ENCODE results near the gene SPATA16. TPM values are rescaled to one million over a fixed set of nuclear protein-coding genes. Genes with fewer than 3 reads are reported as not detected.

The SPATA16 gene
- total and polyA plus RNA-seq, 8 donors = not detected

DNA sequence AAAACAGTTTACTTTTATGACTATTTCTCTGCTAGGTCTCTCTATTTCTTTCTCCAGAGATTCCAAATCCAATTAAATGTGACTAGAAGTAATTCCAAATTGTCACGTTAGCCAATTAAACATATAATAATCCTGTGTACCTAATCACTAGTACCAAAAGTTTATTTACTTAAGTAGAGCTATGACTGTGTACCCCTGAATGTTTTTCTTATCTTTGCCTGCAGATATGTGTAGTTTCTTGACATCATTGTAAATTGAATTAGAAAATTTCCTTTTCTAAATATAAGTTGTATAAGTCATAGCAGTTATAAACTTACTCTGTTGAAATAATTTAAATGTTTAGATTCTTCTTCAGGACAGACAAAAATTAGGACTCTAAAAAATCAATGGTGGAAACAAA lies 163.3 kb downstream of the SPATA16 start:
- Histone ChIP-seq H3K4me1 (no peaks in the 10 kb centered on the region), H3K4me3 (no peak overlapping the region), H3K9me3 (no peaks in the 10 kb centered on the region), H3K27ac (no peak overlapping the region), H3K36me3 (no peaks in the 10 kb centered on the region), H3K27me3 (no peaks in the 10 kb centered on the region)
- no peak for DNase-seq
- intact Hi-C loops (cut with DNase I; ENCODE audit: low total_unique reads) = no loop called here
- WGBS, 5 donors = 15 to 59% (median 35%) methylated on average over 1 of the region's 1 CpG
- TF ChIP-seq POLR2AphosphoS5 (IDR thresholded peaks at IDR 0.05) (no peak), POLR2A (IDR thresholded peaks at IDR 0.05) (no peak), EP300 (IDR thresholded peaks at IDR 0.05) (no peak)
- TF ChIP-seq, protein P1, sequence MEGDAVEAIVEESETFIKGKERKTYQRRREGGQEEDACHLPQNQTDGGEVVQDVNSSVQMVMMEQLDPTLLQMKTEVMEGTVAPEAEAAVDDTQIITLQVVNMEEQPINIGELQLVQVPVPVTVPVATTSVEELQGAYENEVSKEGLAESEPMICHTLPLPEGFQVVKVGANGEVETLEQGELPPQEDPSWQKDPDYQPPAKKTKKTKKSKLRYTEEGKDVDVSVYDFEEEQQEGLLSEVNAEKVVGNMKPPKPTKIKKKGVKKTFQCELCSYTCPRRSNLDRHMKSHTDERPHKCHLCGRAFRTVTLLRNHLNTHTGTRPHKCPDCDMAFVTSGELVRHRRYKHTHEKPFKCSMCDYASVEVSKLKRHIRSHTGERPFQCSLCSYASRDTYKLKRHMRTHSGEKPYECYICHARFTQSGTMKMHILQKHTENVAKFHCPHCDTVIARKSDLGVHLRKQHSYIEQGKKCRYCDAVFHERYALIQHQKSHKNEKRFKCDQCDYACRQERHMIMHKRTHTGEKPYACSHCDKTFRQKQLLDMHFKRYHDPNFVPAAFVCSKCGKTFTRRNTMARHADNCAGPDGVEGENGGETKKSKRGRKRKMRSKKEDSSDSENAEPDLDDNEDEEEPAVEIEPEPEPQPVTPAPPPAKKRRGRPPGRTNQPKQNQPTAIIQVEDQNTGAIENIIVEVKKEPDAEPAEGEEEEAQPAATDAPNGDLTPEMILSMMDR (IDR thresholded peaks at IDR 0.05) = no peak

DNA sequence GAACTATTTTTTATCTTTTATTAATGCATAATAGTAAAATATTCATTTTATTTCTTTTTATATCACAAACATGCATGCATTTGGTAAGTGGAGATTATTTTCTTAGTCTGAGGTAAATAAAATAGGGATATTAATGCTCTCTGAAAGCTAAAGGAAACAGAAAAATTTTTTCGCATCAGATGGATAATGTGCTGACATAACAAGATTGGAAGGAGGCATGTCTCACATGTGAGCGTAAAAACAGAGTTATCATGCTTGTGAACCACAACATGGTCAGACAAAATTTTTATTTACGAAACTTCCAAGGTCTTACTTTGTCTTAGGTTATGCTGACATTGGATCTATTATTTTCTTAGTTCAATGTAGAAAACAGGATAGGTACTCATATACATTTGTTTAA lies 166.1 kb downstream of the SPATA16 start:
- no peaks in the 10 kb centered on the region for H3K36me3 ChIP-seq
- no peak overlapping the region for H3K27ac ChIP-seq
- 92 to 95% (median 92%) methylated on average over 3 of the region's 3 CpGs for WGBS, 5 donors
- intact Hi-C loops (cut with DNase I; ENCODE audit: low total_unique reads) = no loop called here
- no peaks in the 10 kb centered on the region for H3K4me1 ChIP-seq
- DNase-seq = no peak
- no peak overlapping the region for H3K4me3 ChIP-seq
- no peak for TF ChIP-seq EP300 (IDR thresholded peaks at IDR 0.05)
- no peak for TF ChIP-seq POLR2AphosphoS5 (IDR thresholded peaks at IDR 0.05)
- TF ChIP-seq POLR2A (IDR thresholded peaks at IDR 0.05) = no peak
- TF ChIP-seq, protein P1 (IDR thresholded peaks at IDR 0.05) = no peak
- no peaks in the 10 kb centered on the region for H3K27me3 ChIP-seq
- H3K9me3 ChIP-seq = no peaks in the 10 kb centered on the region

- TF ChIP-seq, protein P1 (IDR thresholded peaks at IDR 0.05) = no peak
- TF ChIP-seq EP300 (IDR thresholded peaks at IDR 0.05) (no peak), POLR2AphosphoS5 (IDR thresholded peaks at IDR 0.05) (no peak), POLR2A (IDR thresholded peaks at IDR 0.05) (no peak)
- intact Hi-C loops (cut with DNase I; ENCODE audit: low total_unique reads) = no loop called here
- Histone ChIP-seq H3K4me3 (no peak overlapping the region), H3K9me3 (no peaks in the 10 kb centered on the region), H3K4me1 (no peaks in the 10 kb centered on the region), H3K27me3 (no peaks in the 10 kb centered on the region), H3K36me3 (no peaks in the 10 kb centered on the region), H3K27ac (no peak overlapping the region)
- WGBS, 5 donors = 70 to 81% (median 77%) methylated on average over 2 of the region's 2 CpGs
- DNase-seq = no peak
Measured at GRCh38 chr3:172973799-172974198, 167.2 kb downstream of the SPATA16 start.

DNA sequence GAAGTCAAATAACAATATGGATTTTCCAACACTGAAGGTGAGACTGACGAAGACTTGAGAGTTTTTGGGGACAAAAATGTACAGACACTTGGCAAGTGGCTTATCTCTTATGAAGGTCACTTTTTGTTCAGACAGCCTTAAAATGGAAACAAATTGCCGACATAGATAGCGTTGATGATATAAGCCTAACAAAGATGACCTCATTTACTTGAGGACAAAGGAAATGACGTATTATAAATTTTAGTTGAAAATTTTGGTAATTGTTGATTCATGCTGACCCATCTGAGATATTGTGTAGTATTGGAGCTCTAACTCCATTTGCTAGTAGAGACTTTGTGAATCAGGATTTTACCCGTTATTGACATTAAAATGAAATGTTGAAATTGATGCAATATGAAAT lies 168.3 kb downstream of the SPATA16 start:
- H3K27me3 ChIP-seq = no peaks in the 10 kb centered on the region

More for the DNA sequence above, 168.3 kb downstream of the SPATA16 start:
- Histone ChIP-seq H3K36me3 (no peaks in the 10 kb centered on the region), H3K27ac (no peak overlapping the region), H3K4me3 (no peak overlapping the region), H3K9me3 (no peaks in the 10 kb centered on the region), H3K4me1 (no peaks in the 10 kb centered on the region)
- intact Hi-C loops (cut with DNase I; ENCODE audit: low total_unique reads) = no loop called here
- DNase-seq = no peak
- WGBS, 5 donors = 86 to 93% (median 89%) methylated on average over 5 of the region's 5 CpGs
- TF ChIP-seq EP300 (IDR thresholded peaks at IDR 0.05) (no peak), POLR2A (IDR thresholded peaks at IDR 0.05) (no peak), POLR2AphosphoS5 (IDR thresholded peaks at IDR 0.05) (no peak)
- TF ChIP-seq, protein P1 (IDR thresholded peaks at IDR 0.05) = no peak
